Esophagus (tissue), 2 donors: ENCODE data around the gene CIDEC. TPM values are rescaled to one million over a fixed set of nuclear protein-coding genes. Genes with fewer than 3 reads are reported as not detected.
"Not testable (repeated sequence)": the region's sequence is repeated elsewhere in the genome, so short reads cannot be mapped to it uniquely, and the experiment has no call there.

ENCODE experiments used
- H3K27ac ChIP-seq, 2 donors: one replicate each; pipeline ENCODE4 v1.5.1; 2013; ENCODE audit warnings: low read depth in 2 of 2, mild to moderate bottlenecking in 2 of 2, inconsistent platforms in 1 of 2, low read length in 1 of 2, moderate library complexity in 1 of 2
- H3K27me3 ChIP-seq, 2 donors: one replicate each; pipeline ENCODE4 v1.6.1; 2013; ENCODE audit warnings: low read length in 2 of 2, control low read depth in 1 of 2, mild to moderate bottlenecking in 1 of 2; ENCODE audit not compliant: insufficient read depth in 2 of 2, control insufficient read depth in 1 of 2
- H3K36me3 ChIP-seq, 2 donors: one replicate each; pipeline ENCODE4 v1.6.1; 2013; ENCODE audit warnings: low read length in 1 of 2; ENCODE audit not compliant: control insufficient read depth in 2 of 2, insufficient read depth in 2 of 2
- H3K4me1 ChIP-seq, 2 donors: one replicate each; pipeline ENCODE4 v1.6.1; 2013; ENCODE audit warnings: low read length in 1 of 2; ENCODE audit not compliant: control insufficient read depth in 2 of 2, insufficient read depth in 2 of 2
- H3K4me3 ChIP-seq, 2 donors: one replicate each; pipeline ENCODE4 v1.5.1; 2013; ENCODE audit warnings: low read length in 2 of 2, mild to moderate bottlenecking in 2 of 2, low read depth in 1 of 2, moderate library complexity in 1 of 2
- H3K9me3 ChIP-seq, 2 donors: one replicate each; pipeline ENCODE4 v1.6.1; 2013; ENCODE audit warnings: mild to moderate bottlenecking in 2 of 2, low read depth in 1 of 2, low read length in 1 of 2, moderate library complexity in 1 of 2; ENCODE audit not compliant: control insufficient read depth in 2 of 2, insufficient read depth in 1 of 2
- WGBS, 2 donors: extraction: QIAGEN DNeasy Blood & Tissue Kit; methylation state at CpG; one replicate each; pipeline ENCODE4 v1.1.7; 2013; 5-methylcytosine and 5-hydroxymethylcytosine counted together
- polyA plus RNA-seq, 2 donors: library from polyadenylated mRNA; stranded (reverse); fragments of 200-250 nt; gene quantifications; one replicate each; pipeline ENCODE4 v1.2.3, GENCODE V29; 2013
- donor health status: healthy with polysubstance abuse.
- donor health status: Bipolar disorder and iron deficiency.

The CIDEC gene
- polyA plus RNA-seq, 2 donors: 0.18 to 0.53 TPM

DNA sequence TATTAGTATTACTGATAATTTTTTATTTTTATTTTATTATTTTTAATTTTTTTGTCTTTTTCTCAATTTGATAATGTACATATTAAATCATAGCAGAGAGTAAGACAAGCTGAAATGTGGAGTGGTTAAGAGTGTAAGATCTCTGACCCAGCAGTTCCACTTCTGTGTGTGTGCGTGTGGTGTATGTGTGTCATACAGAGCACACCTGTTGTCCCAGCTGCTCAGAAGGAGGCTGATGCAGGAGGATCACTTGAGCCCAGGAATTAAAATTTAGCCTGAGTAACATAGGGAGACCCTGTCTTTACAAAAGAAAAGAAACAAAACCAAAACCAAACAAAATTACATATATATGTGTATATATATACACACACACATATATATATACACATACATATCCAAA, 1.4 kb upstream of the CIDEC start:
- Histone ChIP-seq H3K4me1 (no peaks in the 10 kb centered on the region), H3K4me3 (no peak overlapping the region)
- 91 to 97% methylated on average over 1 of the region's 1 CpG for WGBS, 2 donors

GRCh38 chr3:9878700-9879099, 1.4 kb downstream of the CIDEC start:
- Histone ChIP-seq H3K27ac (no peak overlapping the region), H3K36me3 (no peaks in the 10 kb centered on the region), H3K27me3 (no peaks in the 10 kb centered on the region), H3K4me3 (no peak overlapping the region), H3K4me1 (no peaks in the 10 kb centered on the region), H3K9me3 (no peaks in the 10 kb centered on the region)
- 77 to 82% methylated on average over 5 of the region's 5 CpGs for WGBS, 2 donors

More for the DNA sequence above, 1.4 kb upstream of the CIDEC start:
- no peak overlapping the region for H3K27ac ChIP-seq
- H3K27me3 ChIP-seq: no peaks in the 10 kb centered on the region
- no peaks in the 10 kb centered on the region for H3K9me3 ChIP-seq
- no peaks in the 10 kb centered on the region for H3K36me3 ChIP-seq

GRCh38 chr3:9876991-9877390, 3.1 kb downstream of the CIDEC start:
- Histone ChIP-seq H3K4me1 (no peaks in the 10 kb centered on the region), H3K4me3 (no peak overlapping the region), H3K9me3 (no peaks in the 10 kb centered on the region), H3K27me3 (no peaks in the 10 kb centered on the region), H3K36me3 (no peaks in the 10 kb centered on the region), H3K27ac (no peak overlapping the region)
- WGBS, 2 donors: 88 to 90% methylated on average over 12 of the region's 12 CpGs

DNA sequence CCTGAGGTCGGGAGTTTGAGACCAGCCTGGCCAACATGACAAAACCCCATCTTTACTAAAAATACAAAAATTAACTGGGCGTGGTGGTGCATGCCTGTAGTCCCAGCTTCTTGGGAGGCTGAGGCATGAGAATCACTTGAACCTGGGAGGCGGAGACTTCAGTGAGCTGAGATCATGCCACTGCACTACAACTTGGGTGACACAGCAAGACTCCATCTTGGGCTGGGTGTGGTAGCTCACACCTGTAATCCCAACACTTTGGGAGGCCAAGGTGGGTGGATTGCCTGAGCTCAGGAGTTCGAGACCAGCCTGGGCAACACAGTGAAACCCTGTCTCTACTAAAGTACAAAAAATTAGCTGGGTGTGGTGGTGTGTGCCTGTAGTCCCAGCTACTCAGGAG, 3.8 kb downstream of the CIDEC start:
- H3K4me1 ChIP-seq, H3K4me3 ChIP-seq, H3K27me3 ChIP-seq, H3K36me3 ChIP-seq, H3K27ac ChIP-seq, H3K9me3 ChIP-seq: not testable (repeated sequence)
- WGBS, 2 donors: 81 to 89% methylated on average over 4 of the region's 4 CpGs

GRCh38 chr3:9875448-9875847, 4.6 kb downstream of the CIDEC start:
- Histone ChIP-seq H3K27ac (no peak overlapping the region), H3K4me1 (no peaks in the 10 kb centered on the region), H3K9me3 (no peaks in the 10 kb centered on the region), H3K27me3 (no peaks in the 10 kb centered on the region), H3K36me3 (no peaks in the 10 kb centered on the region), H3K4me3 (no peak overlapping the region)

DNA sequence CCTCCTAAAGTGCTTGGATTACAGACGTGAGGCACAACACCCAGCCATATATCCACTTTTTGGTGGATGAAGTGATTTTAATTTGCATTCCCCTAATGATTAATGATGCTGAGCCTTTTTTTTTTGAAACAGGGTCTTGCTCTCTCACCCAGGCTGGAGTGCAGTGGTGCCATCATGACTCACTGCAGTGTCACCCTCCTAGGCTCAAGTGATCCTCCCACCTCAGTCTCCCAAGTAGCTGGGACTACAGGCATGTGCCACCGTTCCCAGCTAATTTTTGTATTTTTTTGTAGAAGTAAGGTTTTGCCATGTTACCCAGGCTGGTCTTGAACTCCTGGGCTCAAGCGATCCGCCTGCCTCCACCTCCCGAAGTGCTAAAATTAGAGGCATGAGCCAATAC, 8.0 kb downstream of the CIDEC start:
- H3K36me3 ChIP-seq, H3K27me3 ChIP-seq, H3K4me3 ChIP-seq, H3K27ac ChIP-seq, H3K9me3 ChIP-seq, H3K4me1 ChIP-seq: not testable (repeated sequence)
- 94 to 96% methylated on average over 5 of the region's 5 CpGs for WGBS, 2 donors

DNA sequence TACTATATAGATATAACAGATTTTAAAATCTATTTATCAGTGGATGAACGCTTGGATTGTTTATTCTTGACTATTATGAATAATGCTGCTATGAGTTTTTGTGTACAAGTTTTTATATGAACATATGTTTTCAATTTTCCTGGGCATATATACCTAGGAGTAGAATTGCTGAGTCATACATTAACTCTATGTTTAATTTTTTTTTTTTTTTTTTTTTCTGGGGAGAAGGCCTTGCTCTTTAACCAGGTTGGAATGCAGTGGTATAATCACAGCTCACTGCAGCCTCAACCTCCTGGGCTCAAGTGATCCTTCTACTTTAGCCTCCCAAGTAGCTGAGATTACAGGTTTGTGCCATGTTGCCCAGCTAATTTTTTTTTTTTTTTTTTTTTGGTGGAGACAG, 9.1 kb downstream of the CIDEC start:
- H3K9me3 ChIP-seq: no peaks in the 10 kb centered on the region
- no peak overlapping the region for H3K4me3 ChIP-seq
- WGBS, 2 donors: 43 to 73% methylated on average over 1 of the region's 1 CpG
- no peaks in the 10 kb centered on the region for H3K27me3 ChIP-seq
- H3K36me3 ChIP-seq: no peaks in the 10 kb centered on the region
- H3K4me1 ChIP-seq: no peaks in the 10 kb centered on the region
- no peak overlapping the region for H3K27ac ChIP-seq

DNA sequence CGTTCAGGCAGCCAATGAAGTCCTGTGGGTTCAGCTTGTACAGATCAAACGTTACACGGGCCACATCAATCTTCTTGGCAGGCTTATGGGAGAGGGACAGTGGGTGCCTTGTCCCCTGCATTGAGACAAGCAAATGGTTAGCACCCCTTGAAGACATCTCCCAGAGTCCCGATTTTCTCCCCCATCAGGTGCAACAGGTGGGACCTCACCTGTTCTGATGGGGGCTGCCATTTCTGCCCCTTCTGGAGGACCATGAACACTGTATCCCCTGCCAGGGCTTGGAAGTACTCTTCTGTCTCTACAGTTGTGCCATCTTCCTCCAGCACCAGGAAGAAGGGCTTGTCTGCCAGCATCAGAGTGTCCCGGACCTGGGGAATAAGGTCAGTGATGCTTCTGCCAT, 10.1 kb downstream of the CIDEC start:
- no peak overlapping the region for H3K27ac ChIP-seq
- H3K4me1 ChIP-seq: no peaks in the 10 kb centered on the region
- no peak overlapping the region for H3K4me3 ChIP-seq
- H3K9me3 ChIP-seq: no peaks in the 10 kb centered on the region
- H3K27me3 ChIP-seq: no peaks in the 10 kb centered on the region
- H3K36me3 ChIP-seq: no peaks in the 10 kb centered on the region
- 74 to 82% methylated on average over 5 of the region's 5 CpGs for WGBS, 2 donors

GRCh38 chr3:9867106-9867505, 12.9 kb downstream of the CIDEC start:
- WGBS, 2 donors: 88 to 93% methylated on average over 12 of the region's 12 CpGs
- Histone ChIP-seq H3K4me1 (peaks cover 0 to 4% of the 10 kb centered on the region in 2 donors), H3K27ac (peak overlapping the region; percentile 8 to 55), H3K9me3 (no peaks in the 10 kb centered on the region), H3K36me3 (no peaks in the 10 kb centered on the region), H3K27me3 (no peaks in the 10 kb centered on the region), H3K4me3 (no peak overlapping the region)

- Histone ChIP-seq H3K27me3 (no peaks in the 10 kb centered on the region), H3K36me3 (no peaks in the 10 kb centered on the region), H3K9me3 (no peaks in the 10 kb centered on the region), H3K4me1 (peaks cover 0 to 4% of the 10 kb centered on the region in 2 donors), H3K27ac (peak overlapping the region; percentile 8 to 55), H3K4me3 (no peak overlapping the region)
- WGBS, 2 donors: 85 to 87% methylated on average over 8 of the region's 8 CpGs
Observed at GRCh38 chr3:9866639-9867038, 13.4 kb downstream of the CIDEC start.
